ENCODE data around the gene WDR35.
"Not testable (repeated sequence)": the region's sequence is repeated elsewhere in the genome, so short reads cannot be mapped to it uniquely, and the experiment has no call there.

Gene WDR35

GRCh38 chr2:19893520-19894133 is 96.3 kb downstream of the WDR35 start:
- no peak for DNase-seq (ENCODE audit: low read depth)

DNA sequence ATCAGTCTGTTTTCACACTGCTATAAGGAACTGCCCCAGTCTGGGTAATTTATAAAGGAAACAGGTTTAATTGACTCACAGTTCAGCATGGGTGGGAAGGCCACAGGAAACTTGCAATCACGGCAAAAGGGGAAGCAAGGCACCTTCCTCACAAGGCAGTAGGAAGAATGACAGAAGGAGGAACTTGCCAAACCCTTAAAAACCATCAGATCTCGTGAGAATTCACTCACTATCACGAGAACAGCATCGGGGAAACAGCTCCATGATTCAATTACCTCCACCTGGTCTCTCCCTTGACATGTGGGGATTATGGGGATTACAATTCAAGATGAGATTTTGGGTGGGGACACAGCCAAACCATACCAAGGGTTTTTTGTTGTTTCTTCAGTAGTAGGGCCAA is 97.9 kb downstream of the WDR35 start:
- DNase-seq (ENCODE audit: low read depth): not testable (repeated sequence)

DNA sequence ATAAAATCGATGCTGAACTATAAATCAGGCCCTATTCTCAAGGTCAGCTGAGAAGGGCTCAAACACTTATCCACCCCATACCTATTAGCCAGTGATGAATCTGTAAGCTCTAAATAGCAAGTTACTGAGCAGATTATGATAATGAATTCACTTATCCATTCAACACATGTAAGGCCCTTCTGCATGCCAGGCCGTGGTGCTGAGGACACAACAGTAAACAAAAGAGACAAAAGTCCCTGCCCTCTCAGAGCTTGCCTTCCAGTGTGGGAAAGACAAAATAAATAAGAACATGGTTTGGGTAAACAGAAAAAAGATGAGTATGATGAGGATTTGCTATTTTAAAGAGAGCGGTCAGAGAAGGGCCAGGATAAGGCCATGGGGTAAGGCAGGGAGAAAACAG is 99.8 kb downstream of the WDR35 start:
- DNase-seq (ENCODE audit: low read depth): no peak

- DNase-seq (ENCODE audit: low read depth): no peak
Measured at GRCh38 chr2:19888831-19889230, 101.1 kb downstream of the WDR35 start.

GRCh38 chr2:19887510-19887909 is 102.4 kb downstream of the WDR35 start:
- no peak for DNase-seq (ENCODE audit: low read depth)

DNA sequence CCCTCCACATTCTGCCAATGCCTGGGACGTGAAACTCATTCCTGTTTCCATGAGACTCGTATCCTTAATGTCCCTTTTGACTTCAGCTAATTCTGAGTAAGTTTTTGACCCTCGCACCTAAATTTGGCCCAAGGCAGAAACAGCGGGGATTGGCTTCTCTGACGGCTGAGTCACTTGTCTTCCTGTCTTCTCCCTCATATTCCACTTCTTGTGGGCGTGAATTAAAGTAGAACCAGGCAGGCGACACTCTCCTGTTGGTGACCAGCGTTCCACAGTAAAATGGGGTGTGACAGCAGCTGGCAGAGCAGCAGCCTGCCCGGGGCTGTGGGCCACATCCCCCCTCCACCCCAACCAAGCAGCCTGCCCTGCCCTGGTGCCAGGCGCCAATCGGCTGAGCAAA is 103.6 kb downstream of the WDR35 start:
- DNase-seq (ENCODE audit: low read depth): no peak

- DNase-seq (ENCODE audit: low read depth): no peak
Measured at GRCh38 chr2:19885791-19886190, 104.1 kb downstream of the WDR35 start.

DNA sequence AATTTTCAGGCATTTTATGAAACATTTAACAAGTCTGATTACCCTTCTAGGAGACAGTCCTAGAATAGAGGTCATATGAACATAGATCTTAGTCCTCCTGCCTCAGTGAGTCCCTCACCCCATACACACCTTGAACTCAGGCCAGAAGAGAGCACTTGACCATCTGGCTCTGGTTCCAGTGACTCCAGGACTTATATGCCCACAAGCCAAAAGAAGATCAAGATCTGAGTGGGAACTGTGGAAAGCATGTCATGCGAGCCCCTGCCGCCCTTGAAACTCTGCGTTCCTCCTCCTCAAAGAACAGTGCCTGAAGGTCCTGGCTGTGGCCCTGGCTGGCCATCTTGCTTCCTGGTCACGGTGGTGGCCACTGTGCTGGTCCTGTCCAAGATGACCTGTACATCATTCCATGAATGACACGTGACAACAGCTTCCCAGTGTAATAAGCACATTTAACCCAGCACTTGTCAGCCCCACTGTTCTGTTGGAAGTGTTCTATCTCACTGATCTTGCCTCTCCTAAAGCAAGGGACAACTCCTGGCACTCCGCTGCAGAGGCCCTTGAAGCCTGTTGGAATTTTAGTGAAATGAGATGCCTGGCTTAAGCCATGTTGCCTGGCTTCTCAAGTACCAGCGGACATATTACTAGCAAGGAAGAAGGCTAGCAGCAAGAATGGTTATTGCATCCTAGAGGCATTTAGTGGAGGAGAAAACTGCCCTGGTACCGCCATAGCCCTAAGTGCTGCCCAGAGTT is 105.8 kb downstream of the WDR35 start:
- no peak for DNase-seq (ENCODE audit: low read depth)

- no peak for DNase-seq (ENCODE audit: low read depth)
Measured at GRCh38 chr2:19883486-19883885, 106.4 kb downstream of the WDR35 start.

DNA sequence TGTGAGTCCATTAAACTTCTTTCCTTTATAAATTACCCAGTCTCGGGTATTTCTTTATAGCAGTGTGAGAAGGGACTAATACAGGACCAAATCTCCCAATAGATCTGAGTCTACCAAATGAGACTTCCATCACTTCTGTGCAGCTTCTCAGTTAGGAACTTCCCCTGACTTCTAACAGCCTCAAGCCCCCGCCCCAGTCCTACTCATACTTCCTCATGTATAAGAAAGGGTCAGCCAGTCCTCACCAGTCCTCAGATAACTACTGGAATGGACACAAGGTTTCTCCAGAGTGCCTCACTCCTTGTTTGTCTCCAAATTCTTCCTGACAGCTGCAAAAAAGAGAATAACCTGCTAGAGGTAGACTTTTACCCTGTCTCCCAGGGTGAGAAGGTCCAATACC is 107.6 kb downstream of the WDR35 start:
- no peak for DNase-seq (ENCODE audit: low read depth)

- DNase-seq (ENCODE audit: low read depth): no peak
Measured at GRCh38 chr2:19881908-19882265, 108.0 kb downstream of the WDR35 start.

DNA sequence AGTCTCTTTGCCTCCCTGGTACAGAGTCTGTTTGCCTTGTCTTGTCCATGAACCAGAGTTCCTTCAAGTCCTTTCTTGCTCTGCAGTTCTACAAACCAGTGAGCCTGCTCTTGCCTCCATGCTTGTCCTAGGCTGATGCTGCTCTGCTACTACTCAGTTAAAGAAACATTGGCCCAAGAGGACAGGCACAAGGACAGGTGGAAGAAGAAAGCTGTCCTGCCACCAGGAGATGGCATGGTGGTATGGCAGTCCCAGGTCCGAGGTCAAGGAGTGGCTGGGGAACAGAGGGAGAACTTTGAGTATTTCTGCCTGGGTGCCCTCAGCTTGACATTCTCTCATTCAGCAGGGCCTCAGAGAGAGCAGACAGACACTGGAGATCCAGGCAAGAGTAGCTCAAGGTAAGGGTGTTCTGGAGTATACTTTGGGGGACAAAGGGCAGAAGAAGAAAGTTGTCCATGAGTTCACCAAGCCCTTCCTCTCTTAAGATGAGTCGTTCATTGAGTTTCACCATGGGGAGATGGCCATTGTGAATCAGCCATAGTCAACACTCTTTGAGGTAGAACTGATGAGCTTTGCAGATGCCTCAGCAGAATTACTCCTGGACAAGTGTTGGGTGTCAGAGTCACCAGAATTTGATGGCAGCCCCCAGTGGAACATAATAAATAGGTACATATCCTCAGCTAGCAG is 108.5 kb downstream of the WDR35 start:
- no peak for DNase-seq (ENCODE audit: low read depth)

GRCh38 chr2:19880191-19880590 is 109.7 kb downstream of the WDR35 start:
- DNase-seq (ENCODE audit: low read depth): not testable (repeated sequence)

- DNase-seq (ENCODE audit: low read depth): no peak
Measured at GRCh38 chr2:19879120-19879519, 110.8 kb downstream of the WDR35 start.

DNA sequence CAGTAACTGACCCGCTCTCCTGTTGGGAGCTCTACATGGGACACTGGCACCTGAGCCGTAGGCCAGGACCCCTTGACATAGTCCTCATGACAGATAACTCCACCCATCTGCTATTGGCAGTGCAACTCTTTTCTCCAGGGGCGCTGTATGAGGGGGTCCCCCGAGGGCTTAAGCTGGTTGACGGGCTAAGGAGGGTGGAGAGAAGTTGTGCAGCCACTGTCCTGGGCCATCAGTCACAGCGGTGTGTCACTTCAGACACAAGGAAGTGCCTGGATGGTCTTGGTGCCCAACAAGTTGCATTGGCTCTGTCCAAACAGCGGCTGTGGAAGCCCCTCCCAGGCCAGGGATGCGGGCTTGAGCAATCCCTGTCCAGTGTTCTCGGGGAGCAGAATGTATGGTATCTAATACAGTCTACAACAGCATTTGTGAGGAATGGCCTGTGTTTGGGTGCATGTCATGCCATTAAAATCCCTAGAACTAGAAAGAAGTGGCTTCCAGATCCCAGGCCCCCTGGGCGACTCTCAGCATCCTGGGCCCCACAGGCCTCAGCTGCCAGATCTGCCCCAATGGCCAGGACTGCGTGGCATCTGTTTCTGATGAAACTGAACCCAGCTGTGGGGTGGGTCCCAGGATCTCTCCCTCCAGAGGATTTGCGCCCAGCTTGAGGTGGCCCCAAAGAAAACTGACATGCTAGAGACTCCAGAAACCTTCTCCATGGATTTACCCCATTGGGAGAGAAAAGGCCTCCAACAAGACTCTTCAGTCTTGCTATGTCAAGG is 111.4 kb downstream of the WDR35 start:
- DNase-seq (ENCODE audit: low read depth): no peak

GRCh38 chr2:19876751-19877150 is 113.2 kb downstream of the WDR35 start:
- DNase-seq (ENCODE audit: low read depth): no peak

GRCh38 chr2:19875280-19875679 is 114.6 kb downstream of the WDR35 start:
- no peak for DNase-seq (ENCODE audit: low read depth)

GRCh38 chr2:19874726-19875125 is 115.2 kb downstream of the WDR35 start:
- DNase-seq (ENCODE audit: low read depth): no peak

- DNase-seq (ENCODE audit: low read depth): no peak
Measured at GRCh38 chr2:19873014-19873413, 116.9 kb downstream of the WDR35 start.

GRCh38 chr2:19872302-19872701 is 117.6 kb downstream of the WDR35 start:
- no peak for DNase-seq (ENCODE audit: low read depth)

DNA sequence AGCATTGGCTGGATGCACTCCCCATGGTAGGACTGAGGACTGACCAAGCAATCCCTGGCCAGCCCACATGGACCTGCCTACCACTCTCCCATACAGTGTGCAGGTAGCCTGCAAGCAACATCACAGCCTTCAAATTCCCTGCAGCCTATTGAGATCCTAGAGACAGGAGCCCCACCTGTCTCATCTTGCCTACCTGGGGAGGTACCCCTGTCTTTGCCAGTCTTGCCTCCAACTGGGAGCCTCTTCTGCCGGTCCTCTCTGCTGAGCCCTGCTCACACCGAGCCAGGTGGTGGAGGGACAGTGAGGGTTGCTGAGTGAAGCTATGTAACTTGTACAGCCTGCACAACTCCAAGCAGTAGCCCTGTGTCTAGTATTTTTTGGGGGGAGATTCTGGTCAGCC is 118.1 kb downstream of the WDR35 start:
- DNase-seq (ENCODE audit: low read depth): no peak

DNA sequence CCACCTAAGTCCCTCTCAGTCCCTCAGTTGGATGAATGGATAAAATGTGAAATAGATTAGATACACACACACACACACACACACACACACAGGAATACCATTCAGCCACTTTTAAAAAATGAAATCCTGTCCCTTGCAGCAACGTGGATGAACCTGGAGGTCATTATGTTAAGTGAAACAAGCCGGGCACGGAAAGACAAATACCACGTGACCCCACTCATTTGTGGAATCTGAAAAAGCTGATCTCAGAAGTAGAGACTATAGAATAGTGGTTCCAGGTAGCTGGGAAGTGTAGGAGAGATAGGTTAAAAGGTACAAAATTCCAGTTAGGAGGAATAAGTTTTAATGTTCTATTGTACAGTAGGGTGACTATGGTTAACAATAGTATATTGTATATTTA is 119.1 kb downstream of the WDR35 start:
- no peak for DNase-seq (ENCODE audit: low read depth)
